Thyroid gland (tissue), 4 donors: ENCODE results near the gene APLP2. TPM values are rescaled to one million over a fixed set of nuclear protein-coding genes. Genes with fewer than 3 reads are reported as not detected.

Experiments used
- DNase-seq, 2 donors: peaks; one replicate each; pipeline ENCODE4 v3.0.0-alpha.2; 2019
- H3K27ac ChIP-seq, 3 donors: fragments of 200-600 bp; sonication (generic); 1 replicate in 2 of 3; 2 replicates in 1 of 3; pipeline ENCODE4 v1.5.1; 2016 to 2019; ENCODE audit warnings: mild to moderate bottlenecking in 1 of 3, moderate library complexity in 1 of 3
- H3K27me3 ChIP-seq: fragments of 200-600 bp; sonication (generic); one replicate; pipeline ENCODE4 v1.5.1; 2019
- H3K36me3 ChIP-seq, 2 donors: fragments of 200-600 bp; sonication (generic); one replicate each; pipeline ENCODE4 v1.5.1; 2016 to 2019
- H3K4me1 ChIP-seq, 2 donors: fragments of 200-600 bp; sonication (generic); one replicate each; pipeline ENCODE4 v1.5.1; 2017 to 2019
- H3K4me3 ChIP-seq, 3 donors: fragments of 200-600 bp; sonication (generic); replicated peaks in 1 of 3; 1 replicate in 2 of 3; 2 replicates in 1 of 3; pipeline ENCODE4 v1.5.1; 2016; ENCODE audit warnings: mild to moderate bottlenecking in 1 of 3
- H3K9me3 ChIP-seq: fragments of 200-600 bp; sonication (generic); one replicate; pipeline ENCODE4 v1.5.1; 2017
- CTCF ChIP-seq, 6 experiments: fragments of 200-600 bp in 3 of 6; fragments of 450-650 bp in 3 of 6; sonication (generic) in 3 of 6; IDR thresholded peaks; one replicate each; pipeline ENCODE4 v1.5.1; 2016 to 2019; ENCODE audit warnings: antibody characterized with exemption in 6 of 6, mild to moderate bottlenecking in 2 of 6, inconsistent platforms in 1 of 6, moderate library complexity in 1 of 6
- POLR2A ChIP-seq, 2 donors: fragments of 450-650 bp; IDR thresholded peaks; one replicate each; pipeline ENCODE4 v1.6.1; 2017; ENCODE audit warnings: antibody characterized with exemption in 2 of 2, mild to moderate bottlenecking in 2 of 2, moderate library complexity in 1 of 2
- WGBS, 2 donors: methylation state at CpG; one replicate each; pipeline ENCODE4 v1.1.5; 2017; 5-methylcytosine and 5-hydroxymethylcytosine counted together
- intact Hi-C: fragments of 100-400 bp; cut with DNase I; formaldehyde crosslinking; loops from one replicate; pipeline ENCODE4 v1.15.1; 2023
- total RNA-seq, 4 donors: library from RNA; depleted of rRNA; stranded (reverse); fragments of >200 nt; gene quantifications; one replicate each; pipeline ENCODE4 v1.2.3, GENCODE V29; 2016

Gene APLP2
- total RNA-seq, 4 donors from 2014 or later: 782 to 1,078 (median 902) TPM

GRCh38 chr11:130118165-130118564, 48.5 kb downstream of the APLP2 start:
- Histone ChIP-seq H3K27ac (no peak overlapping the region), H3K36me3 (peaks cover 10% of the 10 kb centered on the region in 2 donors), H3K27me3 (no peaks in the 10 kb centered on the region), H3K4me1 (peaks cover 15 to 38% of the 10 kb centered on the region in 2 donors), H3K9me3 (no peaks in the 10 kb centered on the region), H3K4me3 (no peak overlapping the region)
- intact Hi-C loops: no loop called here
- DNase-seq: no peak
- no peak for TF ChIP-seq POLR2A (IDR thresholded peaks at IDR 0.05)
- TF ChIP-seq CTCF (IDR thresholded peaks at IDR 0.05): no peak
- WGBS, 2 donors: 79 to 82% methylated on average over 2 of the region's 2 CpGs

- no peak for TF ChIP-seq CTCF (IDR thresholded peaks at IDR 0.05)
- TF ChIP-seq POLR2A (IDR thresholded peaks at IDR 0.05): no peak
- intact Hi-C loops: no loop called here
- WGBS, 2 donors: 92% methylated on average over 9 of the region's 9 CpGs
- no peak overlapping the region for H3K4me3 ChIP-seq
- H3K27ac ChIP-seq: no peak overlapping the region
- DNase-seq: no peak
- no peaks in the 10 kb centered on the region for H3K27me3 ChIP-seq
- no peaks in the 10 kb centered on the region for H3K9me3 ChIP-seq
- H3K4me1 ChIP-seq: peaks cover 18 to 44% of the 10 kb centered on the region in 2 donors
- H3K36me3 ChIP-seq: peaks cover 13 to 16% of the 10 kb centered on the region in 2 donors
Observed at GRCh38 chr11:130118636-130119387, 49.1 kb downstream of the APLP2 start.

GRCh38 chr11:130120045-130120444, 50.4 kb downstream of the APLP2 start:
- H3K4me3 ChIP-seq: no peak overlapping the region

GRCh38 chr11:130121445-130121978, 51.8 kb downstream of the APLP2 start:
- DNase-seq: no peak
- Histone ChIP-seq H3K4me3 (no peak overlapping the region), H3K9me3 (no peaks in the 10 kb centered on the region), H3K36me3 (peaks cover 13 to 16% of the 10 kb centered on the region in 2 donors), H3K27me3 (no peaks in the 10 kb centered on the region), H3K4me1 (peaks cover 27 to 52% of the 10 kb centered on the region in 2 donors), H3K27ac (peak overlapping the region in 1 of 3 donors; percentile 37)
- 69 to 74% methylated on average over 5 of the region's 5 CpGs for WGBS, 2 donors
- intact Hi-C loops: loop anchor here (10.0 kb wide), 1 partner anchor 47 kb away; no protein-coding TSS in a partner anchor
- no peak for TF ChIP-seq POLR2A (IDR thresholded peaks at IDR 0.05)
- no peak for TF ChIP-seq CTCF (IDR thresholded peaks at IDR 0.05)

More at GRCh38 chr11:130120045-130120444, 50.4 kb downstream of the APLP2 start:
- no peak for DNase-seq
- peaks cover 20 to 47% of the 10 kb centered on the region in 2 donors for H3K4me1 ChIP-seq
- H3K9me3 ChIP-seq: no peaks in the 10 kb centered on the region
- intact Hi-C loops: loop anchor here (10.0 kb wide), 1 partner anchor 45 kb away; no protein-coding TSS in a partner anchor
- TF ChIP-seq CTCF (IDR thresholded peaks at IDR 0.05) (no peak), POLR2A (IDR thresholded peaks at IDR 0.05) (no peak)
- no peaks in the 10 kb centered on the region for H3K27me3 ChIP-seq
- peaks cover 13 to 16% of the 10 kb centered on the region in 2 donors for H3K36me3 ChIP-seq
- no peak overlapping the region for H3K27ac ChIP-seq
- WGBS, 2 donors: 95 to 97% methylated on average over 5 of the region's 5 CpGs

- Histone ChIP-seq H3K36me3 (peaks cover 13 to 16% of the 10 kb centered on the region in 2 donors), H3K27me3 (no peaks in the 10 kb centered on the region), H3K27ac (peak overlapping the region in 1 of 3 donors; percentile 37), H3K4me1 (peaks cover 27 to 53% of the 10 kb centered on the region in 2 donors), H3K9me3 (no peaks in the 10 kb centered on the region), H3K4me3 (no peak overlapping the region)
- no peak for DNase-seq
- WGBS, 2 donors: 83 to 85% methylated on average over 7 of the region's 7 CpGs
- intact Hi-C loops: loop anchor here (10.0 kb wide), 1 partner anchor 47 kb away; no protein-coding TSS in a partner anchor
- TF ChIP-seq CTCF (IDR thresholded peaks at IDR 0.05) (no peak), POLR2A (IDR thresholded peaks at IDR 0.05) (no peak)
Observed at GRCh38 chr11:130122141-130122575, 52.5 kb downstream of the APLP2 start.
